Ramos (cell line): Measurements from ENCODE around the gene FBXL7.

Experiments used
- in situ Hi-C: fragments of 300-500 bp; cut with MboI; formaldehyde crosslinking; loops from one replicate; pipeline ENCODE4 v1.14.3; 2022; ENCODE audit warnings: low sequenced_read_pairs; ENCODE audit not compliant: unreplicated experiment

Gene FBXL7

DNA sequence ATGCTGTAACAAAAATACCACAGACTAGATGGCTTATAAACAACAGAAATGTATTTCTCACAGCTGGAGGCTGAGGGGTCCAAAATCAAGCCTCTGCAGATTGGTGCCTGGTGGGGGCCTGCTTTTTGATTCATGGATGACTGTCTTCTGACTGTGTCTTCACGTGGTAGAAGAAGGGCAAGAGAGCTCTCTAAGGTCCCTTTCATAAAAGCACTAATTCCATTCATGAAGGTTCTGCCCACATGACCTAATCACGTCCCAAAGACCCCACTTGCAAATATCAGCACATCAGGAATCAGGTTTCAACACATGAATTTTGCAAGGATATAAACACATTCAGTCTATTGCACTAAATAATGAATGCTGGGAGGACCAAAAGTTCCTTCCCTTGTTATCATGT lies 401.2 kb downstream of the FBXL7 start:
- in situ Hi-C loops: no loop called here

DNA sequence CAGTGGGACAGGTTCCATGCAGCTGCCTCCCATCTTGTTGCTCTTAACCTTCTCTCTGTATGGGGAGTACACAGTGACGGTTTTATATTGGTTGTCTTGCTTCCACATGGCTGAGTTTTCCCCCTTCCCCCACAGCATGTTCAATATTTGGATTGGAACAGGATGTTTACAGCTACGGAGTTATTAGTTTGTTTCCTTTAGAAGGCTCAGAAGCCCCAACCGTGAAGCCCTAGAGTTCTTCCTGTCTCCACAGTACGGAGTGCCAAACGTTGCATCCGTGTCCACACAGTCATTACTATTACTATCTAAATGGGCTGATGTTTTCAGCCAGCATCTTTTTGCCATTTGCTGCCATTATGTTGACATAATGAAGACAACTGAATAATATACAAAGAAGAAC lies 402.1 kb downstream of the FBXL7 start:
- in situ Hi-C loops: no loop called here

DNA sequence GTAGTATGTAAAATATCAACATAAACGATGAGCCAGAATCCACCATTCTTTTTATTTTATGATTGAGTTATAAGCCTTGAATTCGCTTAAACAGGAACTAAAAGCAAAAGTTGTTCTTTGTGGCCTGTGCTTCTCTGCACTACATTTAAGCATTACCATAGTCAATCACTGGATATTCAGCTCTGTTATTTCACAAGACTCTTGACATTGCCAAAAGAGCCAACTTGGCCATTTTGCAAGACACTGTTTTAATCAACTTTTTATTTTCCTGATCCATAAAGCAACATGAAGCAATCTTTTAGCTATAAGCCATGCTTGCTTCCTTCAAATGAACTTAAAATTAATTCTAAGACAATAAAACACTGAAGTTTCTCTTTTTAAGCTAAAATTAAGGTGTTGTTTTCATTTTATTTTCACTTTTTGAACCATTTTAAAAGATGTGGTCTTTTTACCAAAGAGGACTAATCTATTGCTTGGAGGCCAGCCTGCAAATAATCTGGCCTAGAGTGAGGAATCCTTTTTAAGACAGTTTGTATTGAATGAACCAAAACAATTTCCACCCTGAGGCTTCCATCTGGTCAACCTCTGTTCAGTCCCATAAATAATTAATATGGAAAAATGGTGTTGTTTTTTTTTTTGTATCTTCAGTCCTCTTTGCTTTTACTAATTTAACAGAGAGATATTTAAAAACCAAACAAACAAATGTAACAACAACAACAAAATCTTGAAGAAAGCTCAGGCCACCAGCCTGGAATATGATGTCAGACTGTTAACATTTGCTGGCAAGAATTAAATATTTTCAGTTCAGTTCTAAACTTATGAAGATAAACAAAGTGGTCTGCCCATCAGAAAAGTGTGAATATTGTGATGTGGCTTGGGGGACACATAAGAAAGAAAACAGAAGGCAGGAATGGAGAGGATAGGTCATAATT lies 405.2 kb downstream of the FBXL7 start:
- in situ Hi-C loops: no loop called here

GRCh38 chr5:15914638-15915037 lies 414.7 kb downstream of the FBXL7 start:
- in situ Hi-C loops: no loop called here

GRCh38 chr5:15926586-15926985 lies 426.6 kb downstream of the FBXL7 start:
- in situ Hi-C loops: no loop called here

- in situ Hi-C loops: no loop called here
These were observed 427.9 kb downstream of the FBXL7 start for GRCh38 chr5:15927710-15928380.

DNA sequence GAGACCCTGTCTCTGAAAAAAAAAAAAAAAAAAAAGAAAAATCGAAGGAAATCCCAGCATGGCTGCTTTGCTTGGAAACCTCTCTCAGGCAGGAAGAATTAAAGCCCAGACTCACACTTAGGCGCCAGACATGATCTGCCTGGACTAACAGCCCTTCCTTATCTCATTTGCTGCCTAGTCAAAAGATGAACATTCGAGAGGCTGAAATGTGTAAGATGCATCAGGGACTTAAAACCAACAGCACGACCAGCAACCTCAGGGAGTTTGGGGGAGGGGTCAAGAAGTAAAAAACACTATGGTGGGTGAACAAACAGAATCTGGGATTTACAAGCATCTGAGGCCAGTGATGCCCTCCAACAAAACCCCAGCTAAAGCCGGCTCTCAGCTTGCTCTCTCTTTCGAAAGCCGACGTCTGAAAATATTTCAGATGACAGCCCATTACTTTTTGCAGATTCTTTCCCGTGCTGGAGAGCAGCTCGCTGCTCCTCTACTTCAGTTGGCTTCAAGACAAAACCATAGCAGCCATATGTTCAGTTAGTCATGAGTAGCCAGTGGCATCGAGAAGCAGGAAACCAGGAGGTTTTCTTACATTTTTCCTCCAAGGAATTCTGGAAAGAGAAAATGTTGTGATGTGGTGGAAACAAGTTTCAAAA lies 429.8 kb downstream of the FBXL7 start:
- in situ Hi-C loops: no loop called here

DNA sequence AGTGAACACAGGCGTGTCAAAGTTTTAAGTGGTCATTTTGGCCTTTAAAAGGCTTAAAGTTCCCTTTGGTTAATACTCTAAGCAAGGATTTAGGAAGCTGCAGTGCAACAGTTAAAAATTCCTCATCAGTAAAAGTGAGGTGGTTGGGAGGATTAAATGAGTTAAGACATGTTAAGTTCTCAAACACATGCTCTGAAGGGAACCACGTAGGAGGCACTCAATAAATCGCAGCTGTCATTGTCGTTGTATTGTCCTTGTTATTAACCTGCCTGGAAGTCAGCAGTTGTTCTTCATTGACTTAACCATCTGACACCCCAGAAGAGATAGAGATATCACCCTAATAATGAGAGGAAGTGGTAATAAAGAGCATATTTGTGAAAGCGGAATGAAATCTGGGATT lies 432.1 kb downstream of the FBXL7 start:
- in situ Hi-C loops: no loop called here

DNA sequence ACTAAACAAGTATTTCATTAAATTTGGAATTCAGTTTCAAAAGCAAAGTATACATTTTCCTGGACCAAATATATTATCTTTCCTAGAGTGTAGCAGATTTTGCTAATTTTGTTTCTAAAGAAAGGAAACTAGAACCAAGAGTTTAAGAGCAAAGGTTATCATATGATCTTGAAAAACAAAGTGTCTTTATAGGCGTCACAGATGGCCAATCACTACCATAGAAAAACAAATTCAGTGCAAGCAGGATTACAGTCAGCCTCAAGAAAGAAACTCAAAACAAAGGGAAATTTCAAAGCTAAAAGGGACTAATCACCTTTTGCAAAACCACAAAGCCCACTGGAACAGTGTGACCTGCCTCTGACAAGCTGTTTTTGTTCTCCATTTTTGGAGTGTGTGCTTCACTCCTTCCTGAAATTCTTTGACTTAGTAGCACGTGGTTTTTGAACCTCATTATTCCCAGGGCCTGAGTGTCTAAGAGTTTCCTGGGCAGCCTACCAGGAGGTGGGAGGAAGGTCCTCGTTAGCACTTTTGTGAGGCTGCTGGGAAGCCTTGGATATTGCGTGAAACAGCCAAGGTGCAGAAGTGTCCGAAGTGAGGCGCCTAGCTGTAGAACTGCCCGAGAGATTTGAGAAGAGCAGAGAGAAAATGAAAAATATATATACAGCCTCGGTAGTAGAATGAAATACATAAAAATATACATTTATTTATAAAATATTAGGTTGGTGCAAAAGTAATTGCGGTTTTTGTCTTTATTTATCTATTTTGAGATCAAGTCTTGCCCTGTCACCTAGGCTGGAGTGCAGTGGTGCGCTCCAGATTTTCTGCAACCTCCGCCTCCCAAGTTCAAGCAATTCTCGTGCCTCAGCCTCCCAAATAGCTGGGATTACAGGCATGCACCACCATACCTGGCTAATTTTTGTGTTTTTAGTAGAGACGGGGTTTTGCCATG lies 433.6 kb downstream of the FBXL7 start:
- in situ Hi-C loops: no loop called here

- in situ Hi-C loops: no loop called here
These were observed 436.7 kb downstream of the FBXL7 start for GRCh38 chr5:15936505-15937245.

DNA sequence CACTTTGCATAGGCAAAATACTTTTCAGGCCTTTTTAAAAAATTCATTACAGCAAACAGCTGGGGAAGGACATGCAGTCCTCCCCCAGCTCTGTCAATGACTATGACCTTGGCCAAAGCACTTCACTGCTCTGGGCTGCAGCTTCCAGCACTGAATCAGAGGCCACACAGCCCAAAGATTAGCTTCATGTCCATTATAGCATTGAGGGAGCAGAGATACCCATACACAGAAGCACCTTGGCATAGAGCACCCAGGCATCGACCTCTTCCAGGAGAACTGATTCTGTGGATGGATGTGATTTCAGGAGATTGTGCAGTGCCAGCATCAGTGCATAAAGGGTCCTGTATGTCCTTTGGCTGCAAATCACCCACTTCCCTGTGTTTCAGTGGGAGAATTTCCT lies 437.7 kb downstream of the FBXL7 start:
- in situ Hi-C loops: no loop called here

DNA sequence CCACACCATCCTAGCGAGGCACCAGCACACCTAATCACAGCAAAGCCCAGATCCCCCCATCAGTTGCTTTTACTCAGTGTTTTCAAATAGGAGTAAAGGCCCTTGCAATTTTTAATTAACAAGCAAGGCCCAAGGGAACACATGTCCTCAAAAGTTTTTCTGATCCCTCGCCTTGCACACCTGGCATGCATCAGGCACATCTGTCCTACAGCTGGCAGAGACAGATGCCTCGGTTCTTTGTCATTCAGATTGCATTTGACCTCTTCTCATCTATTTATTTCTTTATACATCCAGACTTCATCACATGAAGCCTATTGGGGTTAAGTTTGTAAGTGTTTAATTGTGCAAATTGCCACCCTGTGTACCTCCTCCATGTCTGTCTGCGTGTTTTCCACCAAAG lies 438.2 kb downstream of the FBXL7 start:
- in situ Hi-C loops: no loop called here

DNA sequence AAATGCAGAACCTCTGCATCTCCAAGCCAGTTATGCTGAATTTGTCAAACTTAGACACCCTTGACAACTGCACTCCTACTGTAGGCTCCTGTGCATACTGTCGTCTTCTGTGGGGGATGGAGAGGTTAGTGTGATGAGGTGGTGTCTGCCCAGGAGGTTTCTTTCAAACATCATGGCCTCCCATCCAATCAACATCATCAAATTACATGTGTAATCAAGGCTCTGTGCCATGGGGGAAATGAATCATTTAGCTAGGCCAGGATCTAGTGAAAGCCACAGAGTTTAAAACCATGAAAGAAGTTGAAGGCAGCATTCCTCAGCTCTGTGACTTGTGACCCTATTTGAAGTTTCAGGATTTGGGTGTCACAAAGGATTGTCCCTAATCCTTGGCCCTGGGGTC lies 439.0 kb downstream of the FBXL7 start:
- in situ Hi-C loops: no loop called here

DNA sequence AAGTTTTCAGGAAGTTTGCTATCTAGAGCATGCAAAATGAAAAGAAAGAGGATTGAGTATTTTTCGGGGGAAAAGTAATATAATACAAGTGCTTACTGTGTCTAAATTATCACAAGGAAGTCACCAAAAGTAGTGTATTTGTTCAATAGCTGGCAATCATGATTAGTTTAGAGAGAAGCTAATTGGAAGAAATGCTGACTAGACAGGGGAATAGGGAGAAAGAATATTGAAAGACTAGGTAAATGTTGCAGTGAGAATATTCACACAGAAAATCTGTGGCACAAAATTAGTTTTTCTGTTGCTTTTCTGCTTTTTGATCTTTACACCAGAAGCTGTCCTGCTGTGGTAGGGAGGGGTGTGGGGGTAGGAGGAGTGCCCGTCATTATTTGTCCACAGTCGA lies 440.9 kb downstream of the FBXL7 start:
- in situ Hi-C loops: no loop called here

- in situ Hi-C loops: no loop called here
These were observed 443.5 kb downstream of the FBXL7 start for GRCh38 chr5:15943487-15943886.

DNA sequence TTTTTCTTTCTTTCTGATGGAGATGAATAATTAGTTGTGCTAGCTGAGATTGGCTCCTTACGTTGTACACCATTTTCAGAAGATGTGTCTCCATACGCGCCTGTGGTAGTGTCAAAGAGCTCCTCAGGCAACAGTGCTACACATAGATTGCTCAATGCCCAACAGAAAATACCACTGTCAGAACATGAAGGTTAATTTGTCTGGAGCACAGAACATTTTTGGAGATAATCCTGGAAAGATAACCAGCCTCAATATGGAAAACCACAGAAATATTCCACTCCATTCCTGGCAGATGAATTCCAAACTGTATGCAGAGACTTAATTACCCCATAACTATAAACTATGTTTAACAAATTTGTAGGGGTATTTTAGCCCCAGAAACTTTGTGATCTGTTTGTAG lies 446.0 kb downstream of the FBXL7 start:
- in situ Hi-C loops: no loop called here

DNA sequence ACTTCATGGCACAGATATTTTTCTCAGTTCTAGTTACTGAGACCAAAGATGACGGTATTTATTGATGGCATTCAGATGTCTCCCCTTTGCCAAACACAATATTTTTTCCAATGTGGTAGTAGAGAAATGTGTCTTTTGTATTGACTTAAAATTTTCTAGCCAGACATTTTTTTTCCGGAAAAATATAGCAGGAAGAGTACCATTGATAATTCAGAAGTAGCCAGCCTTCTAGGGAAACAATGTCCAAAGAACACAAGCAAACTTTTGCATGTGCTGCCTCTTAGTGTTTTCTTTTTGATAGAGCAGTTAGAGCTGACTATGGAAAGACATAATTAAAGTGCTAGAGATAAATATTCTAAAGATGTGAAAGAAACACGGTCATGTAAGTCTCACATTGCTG lies 448.2 kb downstream of the FBXL7 start:
- in situ Hi-C loops: no loop called here

GRCh38 chr5:15951126-15951525 lies 451.1 kb downstream of the FBXL7 start:
- in situ Hi-C loops: no loop called here

DNA sequence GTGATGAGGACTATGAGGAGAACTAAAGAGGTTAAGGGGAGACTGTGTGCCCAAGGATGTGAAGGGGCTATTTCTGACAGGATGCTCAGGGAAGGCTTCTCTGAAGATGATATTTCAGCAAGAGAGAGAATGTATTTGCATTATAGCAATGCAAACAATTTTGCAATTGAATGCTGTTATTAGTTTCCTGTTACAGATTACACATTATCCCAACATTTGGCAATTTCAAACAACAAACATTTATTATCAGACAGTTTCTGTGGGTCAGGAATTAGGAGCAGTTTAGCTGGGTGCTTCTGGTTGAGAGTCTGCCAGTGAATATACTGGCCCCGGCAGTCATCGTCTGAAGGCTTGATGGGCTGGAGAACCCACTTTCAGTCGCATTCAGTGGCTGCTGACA lies 451.6 kb downstream of the FBXL7 start:
- in situ Hi-C loops: no loop called here
